ENCODE measurements around the gene PTCD3. TPM values are rescaled to one million over a fixed set of nuclear protein-coding genes. Genes with fewer than 3 reads are reported as not detected.
A peak's percentile ranks its signal among the peaks of the same experiment; 100 is the strongest.

Gene PTCD3
- total and polyA plus RNA-seq, 7 donors = 7.8 to 94.2 (median 44.9) TPM

DNA sequence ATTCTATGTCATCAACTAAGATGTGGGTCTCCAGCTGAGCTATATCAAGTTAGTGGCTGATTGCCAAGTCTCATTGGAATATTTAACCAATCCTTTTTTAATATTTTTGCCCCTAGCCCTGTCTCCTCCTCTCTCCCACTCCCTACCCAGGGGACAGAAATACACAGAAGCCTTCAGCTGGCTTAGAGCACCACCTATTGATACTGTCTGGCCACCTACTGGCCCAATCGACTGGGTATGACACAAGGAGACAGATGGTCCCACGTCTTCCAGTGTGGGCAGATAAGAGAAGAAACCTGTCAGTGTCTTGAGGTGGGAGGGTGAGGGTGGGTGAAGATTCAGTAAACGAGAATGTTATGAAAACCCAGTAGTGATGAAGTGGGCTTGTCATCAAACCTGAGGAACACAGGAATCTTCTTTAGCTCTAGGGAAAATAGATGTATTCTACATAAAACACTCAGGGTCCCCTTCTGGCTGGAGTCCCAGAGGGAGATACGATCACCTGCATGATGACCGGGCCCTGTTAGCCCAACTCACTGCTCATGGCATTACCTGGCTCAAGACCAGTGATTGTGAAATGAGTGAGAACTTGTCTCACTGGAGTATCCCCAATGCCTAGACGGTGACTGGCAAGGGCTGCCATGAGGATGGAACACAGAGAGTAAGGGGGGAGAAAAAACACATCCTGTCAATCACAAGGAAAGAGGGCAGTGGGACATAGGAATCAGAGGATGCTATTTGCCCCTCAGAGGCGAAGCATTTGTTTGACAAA, 27.1 kb upstream of the PTCD3 start:
- no peaks in the 10 kb centered on the region for H3K9me3 ChIP-seq
- intact Hi-C loops (cut with DNase I) = loop anchor here (1.0 to 2.0 kb wide), 2 partner anchors 192 to 252 kb away; no protein-coding TSS in a partner anchor
- WGBS, 2 donors = 67 to 74% methylated on average over 7 of the region's 7 CpGs
- H3K4me3 ChIP-seq = no peak overlapping the region
- DNase-seq = no peak
- peaks cover 0 to 80% (median 20%) of the 10 kb centered on the region in 4 donors for H3K36me3 ChIP-seq
- H3K27me3 ChIP-seq = no peaks in the 10 kb centered on the region
- no peaks in the 10 kb centered on the region for H3K4me1 ChIP-seq
- TF ChIP-seq, protein P1, sequence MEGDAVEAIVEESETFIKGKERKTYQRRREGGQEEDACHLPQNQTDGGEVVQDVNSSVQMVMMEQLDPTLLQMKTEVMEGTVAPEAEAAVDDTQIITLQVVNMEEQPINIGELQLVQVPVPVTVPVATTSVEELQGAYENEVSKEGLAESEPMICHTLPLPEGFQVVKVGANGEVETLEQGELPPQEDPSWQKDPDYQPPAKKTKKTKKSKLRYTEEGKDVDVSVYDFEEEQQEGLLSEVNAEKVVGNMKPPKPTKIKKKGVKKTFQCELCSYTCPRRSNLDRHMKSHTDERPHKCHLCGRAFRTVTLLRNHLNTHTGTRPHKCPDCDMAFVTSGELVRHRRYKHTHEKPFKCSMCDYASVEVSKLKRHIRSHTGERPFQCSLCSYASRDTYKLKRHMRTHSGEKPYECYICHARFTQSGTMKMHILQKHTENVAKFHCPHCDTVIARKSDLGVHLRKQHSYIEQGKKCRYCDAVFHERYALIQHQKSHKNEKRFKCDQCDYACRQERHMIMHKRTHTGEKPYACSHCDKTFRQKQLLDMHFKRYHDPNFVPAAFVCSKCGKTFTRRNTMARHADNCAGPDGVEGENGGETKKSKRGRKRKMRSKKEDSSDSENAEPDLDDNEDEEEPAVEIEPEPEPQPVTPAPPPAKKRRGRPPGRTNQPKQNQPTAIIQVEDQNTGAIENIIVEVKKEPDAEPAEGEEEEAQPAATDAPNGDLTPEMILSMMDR (IDR thresholded peaks at IDR 0.05) = peak; percentile 16 to 51 (median 36)
- no peak for TF ChIP-seq POLR2AphosphoS5 (IDR thresholded peaks at IDR 0.05)
- H3K27ac ChIP-seq = no peak overlapping the region

DNA sequence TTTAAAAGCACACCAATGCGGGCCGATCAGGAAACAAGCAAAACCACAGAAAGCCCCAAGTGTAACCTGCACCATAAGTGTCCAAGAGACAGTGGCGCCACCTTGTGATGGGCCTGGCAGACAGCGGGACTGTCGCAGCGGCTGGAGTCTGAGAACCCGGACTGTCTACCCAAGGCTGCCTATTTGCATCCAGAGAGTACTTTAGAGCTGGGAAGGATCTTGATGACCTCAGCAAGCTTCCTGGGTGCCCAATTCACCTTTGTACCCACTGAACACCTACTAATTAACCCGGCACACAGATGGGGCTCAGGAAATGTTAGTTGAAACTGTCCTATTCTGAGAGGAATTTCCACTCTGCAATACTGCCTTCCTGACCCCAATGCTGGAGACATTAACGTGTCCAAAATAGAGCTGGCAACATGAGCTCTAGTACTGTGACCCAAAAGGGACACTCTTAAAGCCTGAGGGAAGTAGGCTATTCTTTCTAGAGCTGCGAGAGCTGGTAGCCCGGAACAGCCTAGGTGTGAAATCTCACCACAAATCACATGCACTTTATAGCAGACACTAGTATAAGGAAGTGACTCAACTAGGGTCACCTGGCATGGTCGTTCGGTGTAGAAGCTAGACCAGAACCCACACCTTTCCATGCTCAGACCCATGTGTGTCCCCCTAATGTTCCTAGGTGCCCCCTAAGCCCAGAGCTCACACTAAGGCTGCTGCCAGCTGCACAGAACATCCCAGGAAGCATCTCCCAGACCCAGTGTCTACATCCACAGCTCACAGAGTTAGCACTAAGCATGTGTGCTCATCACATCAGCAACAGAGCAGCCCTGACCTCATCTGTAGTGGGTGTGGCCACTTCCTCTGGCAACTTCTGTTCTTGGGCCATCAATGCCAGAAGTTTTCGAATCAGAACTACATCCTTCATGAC, 25.8 kb upstream of the PTCD3 start:
- DNase-seq = peak; percentile 87
- intact Hi-C loops (cut with DNase I) = loop anchor here (1.0 to 10.0 kb wide), 3 partner anchors 193 to 355 kb away; no protein-coding TSS in a partner anchor
- no peak overlapping the region for H3K27ac ChIP-seq
- no peaks in the 10 kb centered on the region for H3K4me1 ChIP-seq
- TF ChIP-seq, protein P1 (IDR thresholded peaks at IDR 0.05) = peak; percentile 43 to 73 (median 60)
- TF ChIP-seq POLR2AphosphoS5 (IDR thresholded peaks at IDR 0.05) (no peak), EP300 (IDR thresholded peaks at IDR 0.05) (no peak)
- H3K9me3 ChIP-seq = no peaks in the 10 kb centered on the region
- 17 to 30% methylated on average over 14 of the region's 14 CpGs for WGBS, 2 donors
- H3K27me3 ChIP-seq = no peaks in the 10 kb centered on the region
- peaks cover 0 to 69% (median 16%) of the 10 kb centered on the region in 4 donors for H3K36me3 ChIP-seq
- H3K4me3 ChIP-seq = no peak overlapping the region

DNA sequence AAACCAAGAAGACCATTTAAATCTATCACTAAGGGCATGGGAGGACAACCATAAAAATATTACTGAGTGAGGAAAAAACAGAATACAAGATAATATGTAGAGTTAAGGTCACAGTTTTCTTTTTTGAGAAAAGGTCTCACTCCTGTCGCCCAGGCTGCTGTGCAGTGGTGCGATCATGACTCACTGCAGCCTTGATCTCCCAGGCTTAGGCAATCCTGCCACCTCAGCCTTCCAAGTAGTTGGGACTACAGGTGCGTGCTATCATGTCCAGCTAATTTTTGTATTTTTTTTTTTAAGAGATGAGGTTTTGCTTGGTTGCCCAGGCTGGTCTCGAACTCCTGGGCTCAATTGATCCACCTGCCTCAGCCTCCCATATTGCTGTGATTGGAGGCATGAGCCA, 24.3 kb upstream of the PTCD3 start:
- no peak overlapping the region for H3K27ac ChIP-seq
- H3K9me3 ChIP-seq = no peaks in the 10 kb centered on the region
- TF ChIP-seq, protein P1 (IDR thresholded peaks at IDR 0.05) = no peak
- TF ChIP-seq EP300 (IDR thresholded peaks at IDR 0.05) (no peak), POLR2AphosphoS5 (IDR thresholded peaks at IDR 0.05) (no peak), POLR2A (IDR thresholded peaks at IDR 0.05) (no peak)
- peaks cover 5 to 76% (median 20%) of the 10 kb centered on the region in 4 donors for H3K36me3 ChIP-seq
- WGBS, 2 donors = 95 to 96% methylated on average over 4 of the region's 4 CpGs
- no peaks in the 10 kb centered on the region for H3K4me1 ChIP-seq
- no peak overlapping the region for H3K4me3 ChIP-seq
- no peaks in the 10 kb centered on the region for H3K27me3 ChIP-seq
- DNase-seq = no peak
- intact Hi-C loops (cut with DNase I) = loop anchor here (10.0 kb wide), 1 partner anchor 357 kb away; no protein-coding TSS in a partner anchor

DNA sequence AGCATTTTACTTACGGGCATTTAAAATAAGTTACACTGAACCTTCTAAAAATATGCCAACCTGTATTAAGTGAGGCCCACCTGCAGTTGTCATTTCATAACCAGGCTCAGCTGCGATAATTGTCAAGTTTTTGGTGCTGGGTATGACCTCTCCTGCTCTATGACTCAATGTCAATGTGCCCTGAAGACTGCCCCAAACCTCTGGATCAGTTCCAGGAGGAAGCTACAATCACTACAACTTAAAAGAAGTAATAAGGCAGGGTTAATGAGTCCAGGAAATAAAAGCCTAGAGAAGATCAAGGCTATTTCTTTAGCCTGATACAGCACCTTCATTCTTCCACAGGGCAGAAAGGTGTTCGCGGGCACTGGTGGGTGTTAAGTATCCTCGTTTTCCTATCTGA, 23.3 kb upstream of the PTCD3 start:
- no peaks in the 10 kb centered on the region for H3K27me3 ChIP-seq
- H3K9me3 ChIP-seq = no peaks in the 10 kb centered on the region
- WGBS, 2 donors = 84 to 92% methylated on average over 5 of the region's 5 CpGs
- H3K27ac ChIP-seq = no peak overlapping the region
- no peak overlapping the region for H3K4me3 ChIP-seq
- DNase-seq = no peak
- intact Hi-C loops (cut with DNase I) = loop anchor here (10.0 kb wide), 1 partner anchor 358 kb away; no protein-coding TSS in a partner anchor
- TF ChIP-seq EP300 (IDR thresholded peaks at IDR 0.05) (no peak), POLR2AphosphoS5 (IDR thresholded peaks at IDR 0.05) (no peak), POLR2A (IDR thresholded peaks at IDR 0.05) (no peak)
- TF ChIP-seq, protein P1 (IDR thresholded peaks at IDR 0.05) = no peak
- peaks cover 5 to 76% (median 16%) of the 10 kb centered on the region in 4 donors for H3K36me3 ChIP-seq
- no peaks in the 10 kb centered on the region for H3K4me1 ChIP-seq
